Embryonic facial prominence (tissue), 1 donor: Measurements from ENCODE around the gene SLC2A4RG.

ENCODE experiments used
- DNase-seq: peaks from one replicate; pipeline ENCODE4 v3.0.0-alpha.2; 2016; ENCODE audit errors: extremely low spot score

The SLC2A4RG gene, protein sequence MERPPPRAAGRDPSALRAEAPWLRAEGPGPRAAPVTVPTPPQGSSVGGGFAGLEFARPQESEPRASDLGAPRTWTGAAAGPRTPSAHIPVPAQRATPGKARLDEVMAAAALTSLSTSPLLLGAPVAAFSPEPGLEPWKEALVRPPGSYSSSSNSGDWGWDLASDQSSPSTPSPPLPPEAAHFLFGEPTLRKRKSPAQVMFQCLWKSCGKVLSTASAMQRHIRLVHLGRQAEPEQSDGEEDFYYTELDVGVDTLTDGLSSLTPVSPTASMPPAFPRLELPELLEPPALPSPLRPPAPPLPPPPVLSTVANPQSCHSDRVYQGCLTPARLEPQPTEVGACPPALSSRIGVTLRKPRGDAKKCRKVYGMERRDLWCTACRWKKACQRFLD

DNA sequence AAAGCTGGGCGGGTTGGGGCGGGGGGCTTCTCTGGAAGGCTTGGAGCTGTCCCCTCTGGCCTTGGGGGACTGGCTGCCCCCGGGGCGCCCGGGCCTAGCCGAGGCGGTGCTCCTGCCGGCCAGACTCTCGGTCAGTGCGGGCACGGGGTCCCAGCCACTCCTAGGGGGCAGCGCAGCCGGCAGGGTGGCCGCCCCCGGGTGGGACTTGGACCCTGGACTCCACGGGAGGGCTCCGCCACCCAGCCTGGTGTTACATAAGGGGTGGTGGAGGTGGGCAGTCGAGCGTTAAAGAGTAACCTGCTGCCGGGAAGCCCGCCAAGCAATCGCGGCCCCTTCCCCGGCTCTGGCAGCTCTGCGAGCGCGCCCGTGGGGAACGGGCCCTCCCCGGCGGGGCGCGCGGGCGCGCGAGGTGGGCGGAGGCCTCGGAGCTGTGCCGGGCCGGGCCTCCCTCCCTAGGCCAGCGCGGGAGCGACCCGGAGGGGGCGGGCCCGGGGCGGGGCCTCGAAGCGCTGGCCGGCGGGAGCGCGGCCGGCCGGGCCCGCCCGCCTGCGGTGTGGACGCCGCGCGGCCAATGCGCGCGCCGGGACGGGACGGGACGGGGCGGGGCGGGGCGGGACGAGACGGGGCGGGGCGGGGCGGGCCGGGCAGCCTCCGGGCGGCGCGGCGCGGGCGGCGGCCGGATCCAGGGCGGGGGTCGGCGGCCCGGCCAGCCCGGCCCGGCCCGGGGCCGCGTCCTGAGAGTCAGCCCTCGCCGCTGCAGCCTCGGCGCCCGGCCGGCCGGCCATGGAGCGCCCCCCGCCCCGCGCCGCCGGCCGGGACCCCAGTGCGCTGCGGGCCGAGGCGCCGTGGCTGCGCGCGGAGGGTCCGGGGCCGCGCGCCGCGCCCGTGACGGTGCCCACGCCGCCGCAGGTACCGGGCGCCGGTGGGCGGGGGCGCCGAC, at the start of gene SLC2A4RG:
SLC2A4RG (plus strand) TSS at position 647 of the 940 bp plus-strand sequence; CDS start at position 784, 137 bp downstream.
- no peak for DNase-seq

DNA sequence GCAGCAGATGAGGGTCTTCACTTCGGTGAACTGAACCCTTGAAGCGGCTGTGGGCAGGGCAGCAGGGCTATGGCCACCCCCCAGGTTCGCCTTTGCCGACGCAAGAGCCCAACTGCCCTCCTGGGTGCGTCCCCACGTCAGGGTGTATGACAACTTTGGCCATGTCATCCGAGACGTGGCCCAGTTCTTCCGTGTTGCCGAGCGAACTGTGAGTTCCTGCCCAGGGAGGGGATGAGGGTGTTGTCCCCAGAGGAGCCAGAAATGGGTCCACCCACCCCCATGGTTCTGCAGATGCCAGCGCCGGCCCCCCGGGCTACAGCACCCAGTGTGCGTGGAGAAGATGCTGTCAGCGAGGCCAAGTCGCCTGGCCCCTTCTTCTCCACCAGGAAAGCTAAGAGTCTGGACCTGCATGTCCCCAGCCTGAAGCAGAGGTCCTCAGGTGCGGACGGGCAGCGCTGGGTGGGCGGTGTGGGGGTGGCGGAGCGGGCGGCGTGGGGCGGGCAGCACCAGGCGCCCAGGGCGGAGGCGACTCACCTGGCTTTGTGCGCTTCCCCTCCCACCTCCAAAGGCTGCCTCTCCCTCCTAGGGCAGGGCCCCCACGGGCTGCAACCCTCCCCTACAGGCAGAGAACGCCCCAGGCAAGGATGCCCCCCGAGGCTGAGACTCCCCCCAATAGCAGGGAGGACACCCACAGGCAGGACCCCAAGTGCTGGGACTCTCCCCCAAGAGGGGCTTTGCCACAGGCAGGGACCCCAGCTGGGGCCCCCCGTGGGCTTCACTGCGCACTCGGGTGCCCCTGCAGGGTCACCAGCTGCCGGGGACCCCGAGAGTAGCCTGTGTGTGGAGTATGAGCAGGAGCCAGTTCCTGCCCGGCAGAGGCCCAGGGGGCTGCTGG, 49.3 kb upstream of the SLC2A4RG start:
- no peak for DNase-seq

DNA sequence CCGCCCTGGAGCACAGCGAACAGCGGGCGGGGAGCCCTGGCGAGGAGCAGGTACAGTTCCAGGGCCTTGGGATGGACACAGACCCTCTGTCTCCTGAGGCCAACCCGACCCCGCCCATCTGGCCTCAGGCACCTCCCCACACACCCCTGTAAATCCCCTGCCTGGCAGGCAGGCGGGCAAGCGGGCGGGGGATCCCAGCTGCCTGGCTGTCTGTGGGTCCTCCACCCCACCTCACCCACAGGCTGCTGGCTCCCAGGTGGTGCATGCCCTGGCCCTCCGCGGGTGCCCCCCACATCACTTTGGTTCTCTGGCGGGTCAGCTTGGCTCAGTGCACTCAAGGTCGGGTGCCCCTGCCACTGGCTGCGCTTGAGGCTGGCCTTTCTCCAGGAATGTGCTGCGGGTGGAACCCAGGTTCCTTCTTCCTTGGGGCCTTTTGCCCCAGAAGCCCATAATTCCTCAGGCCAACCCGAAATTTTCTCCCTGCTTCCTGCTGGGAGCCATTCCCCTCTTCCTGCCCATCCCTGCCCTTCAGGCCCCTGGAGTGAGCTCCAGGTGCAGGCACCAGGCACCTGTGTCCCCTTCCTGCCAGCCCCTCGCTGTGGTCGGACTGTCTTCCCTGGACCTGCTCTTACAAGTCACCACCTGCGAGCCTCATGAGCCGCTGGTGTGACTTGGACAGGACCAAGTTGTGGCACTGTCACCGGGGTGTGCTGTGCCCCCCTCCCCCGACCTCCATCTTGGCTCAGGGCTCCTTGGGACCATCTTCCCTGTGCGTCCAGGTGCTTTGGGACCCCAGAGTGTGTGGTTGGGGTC, 48.5 kb upstream of the SLC2A4RG start:
- DNase-seq: no peak

DNA sequence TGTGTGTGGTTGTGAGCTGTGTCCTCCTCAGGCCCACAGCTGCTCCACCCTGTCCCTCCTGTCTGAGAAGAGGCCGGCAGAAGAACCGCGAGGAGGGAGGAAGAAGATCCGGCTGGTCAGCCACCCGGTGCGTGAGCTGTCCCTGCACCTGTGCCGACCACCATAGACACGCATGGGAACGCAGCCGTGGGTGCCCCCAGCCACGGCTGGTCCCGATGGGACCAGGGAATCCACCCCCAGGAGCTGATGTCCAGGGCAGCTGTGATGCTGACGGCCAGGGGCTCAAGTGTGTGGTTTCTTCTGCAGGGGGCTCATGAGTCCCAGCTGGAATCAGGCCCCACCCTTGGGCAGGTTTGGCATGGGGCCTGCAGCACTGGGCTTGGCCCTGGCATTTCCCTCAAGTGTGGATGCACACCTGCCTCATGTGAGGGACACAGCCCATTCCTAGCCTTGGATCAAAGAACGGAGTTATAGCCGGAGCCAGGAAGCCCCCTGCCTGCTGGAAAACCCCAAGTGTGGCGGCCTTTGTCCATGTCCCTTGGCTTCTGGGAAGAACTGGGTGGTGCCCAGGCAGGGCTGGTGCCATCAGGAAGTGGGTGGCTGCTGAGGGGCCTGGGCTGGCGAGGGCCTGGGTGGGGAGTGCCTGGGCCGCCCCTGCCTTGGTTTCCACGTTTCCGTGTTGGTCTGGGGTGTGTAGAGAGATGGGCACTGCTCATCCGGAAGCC, 47.7 kb upstream of the SLC2A4RG start:
- DNase-seq: no peak

DNA sequence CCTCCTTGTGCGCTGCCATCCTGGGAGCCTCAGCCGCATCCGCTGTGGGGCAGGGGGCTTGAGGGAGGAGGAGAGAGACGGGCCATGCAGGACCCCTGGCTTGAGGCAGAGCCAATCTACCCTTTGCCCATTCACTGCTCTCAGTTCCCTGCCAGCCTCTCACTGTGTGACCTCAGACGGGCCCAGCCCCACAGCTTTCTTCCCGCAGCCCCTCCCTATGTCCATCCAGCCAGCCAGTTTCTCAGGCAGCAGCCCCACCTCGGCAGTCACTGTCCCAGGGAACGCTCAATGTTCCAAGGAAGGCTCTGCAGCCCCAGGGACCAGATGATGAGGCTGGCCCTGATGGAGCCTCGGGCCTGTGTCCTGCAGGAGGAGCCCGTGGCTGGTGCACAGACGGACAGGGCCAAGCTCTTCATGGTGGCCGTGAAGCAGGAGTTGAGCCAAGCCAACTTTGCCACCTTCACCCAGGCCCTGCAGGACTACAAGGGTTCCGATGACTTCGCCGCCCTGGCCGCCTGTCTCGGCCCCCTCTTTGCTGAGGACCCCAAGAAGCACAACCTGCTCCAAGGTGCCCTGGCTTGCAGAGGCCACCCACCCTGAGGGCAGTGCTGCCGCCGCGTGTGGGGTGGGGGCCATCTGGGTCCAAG, 47.0 kb upstream of the SLC2A4RG start:
- no peak for DNase-seq

DNA sequence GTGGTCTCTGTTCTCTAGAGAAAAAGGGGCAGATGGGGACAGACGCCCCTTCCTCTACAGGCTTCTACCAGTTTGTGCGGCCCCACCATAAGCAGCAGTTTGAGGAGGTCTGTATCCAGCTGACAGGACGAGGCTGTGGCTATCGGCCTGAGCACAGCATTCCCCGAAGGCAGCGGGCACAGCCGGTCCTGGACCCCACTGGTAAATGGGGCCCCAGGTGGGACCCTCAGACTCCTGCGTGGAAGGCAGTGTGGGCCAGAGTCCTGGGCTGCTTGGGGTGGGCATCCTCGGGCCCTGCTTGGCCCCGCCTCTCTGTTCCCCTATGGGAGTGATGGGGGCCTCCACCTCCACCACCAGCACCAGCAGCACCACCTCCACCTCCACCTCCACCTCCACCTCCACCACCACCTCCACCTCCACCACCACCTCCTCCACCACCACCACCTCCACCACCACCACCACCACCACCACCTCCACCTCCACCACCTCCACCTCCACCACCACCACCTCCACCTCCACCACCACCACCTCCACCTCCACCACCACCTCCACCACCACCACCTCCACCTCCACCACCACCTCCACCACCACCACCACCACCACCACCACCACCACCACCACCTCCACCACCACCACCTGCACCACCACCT, 46.4 kb upstream of the SLC2A4RG start:
- DNase-seq: no peak

DNA sequence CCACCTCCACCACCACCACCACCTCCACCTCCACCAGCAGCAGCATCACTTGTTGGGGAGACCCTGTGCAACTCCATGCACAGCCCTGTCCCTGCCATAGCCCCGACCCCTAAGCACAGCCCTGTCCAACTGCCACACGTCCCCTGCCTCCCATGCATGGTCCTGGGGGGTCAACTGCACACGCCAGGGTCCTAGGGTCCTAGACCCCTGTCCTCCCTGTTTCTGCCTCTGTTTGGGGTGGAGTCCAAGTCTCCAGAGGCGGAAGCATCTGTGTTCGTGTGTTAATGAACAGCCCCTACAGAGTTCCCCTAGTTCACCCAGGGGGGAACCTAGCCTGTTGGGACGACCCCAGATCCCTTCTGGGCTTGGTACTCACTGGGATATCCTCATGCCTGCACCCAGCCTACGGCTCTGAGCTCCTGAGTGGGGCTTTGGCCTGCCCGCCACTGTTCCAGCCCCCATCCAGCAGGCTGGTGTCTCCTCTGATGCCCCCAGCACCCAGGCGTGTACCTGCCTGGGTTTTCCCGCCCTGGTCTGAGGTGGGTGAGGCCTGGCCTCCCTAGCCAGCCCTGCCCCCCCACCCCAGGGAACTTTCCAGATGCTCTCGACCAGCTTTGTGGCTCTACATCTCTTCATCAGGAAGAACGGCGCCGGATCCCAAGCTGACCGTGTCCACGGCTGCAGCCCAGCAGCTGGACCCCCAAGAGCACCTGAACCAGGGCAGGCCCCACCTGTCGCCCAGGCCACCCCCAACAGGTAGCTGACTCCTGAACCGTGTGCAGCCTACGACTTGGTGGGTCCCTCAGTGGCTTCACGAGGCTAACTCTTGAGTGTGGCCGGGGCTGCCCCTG, 45.6 kb upstream of the SLC2A4RG start:
- no peak for DNase-seq

DNA sequence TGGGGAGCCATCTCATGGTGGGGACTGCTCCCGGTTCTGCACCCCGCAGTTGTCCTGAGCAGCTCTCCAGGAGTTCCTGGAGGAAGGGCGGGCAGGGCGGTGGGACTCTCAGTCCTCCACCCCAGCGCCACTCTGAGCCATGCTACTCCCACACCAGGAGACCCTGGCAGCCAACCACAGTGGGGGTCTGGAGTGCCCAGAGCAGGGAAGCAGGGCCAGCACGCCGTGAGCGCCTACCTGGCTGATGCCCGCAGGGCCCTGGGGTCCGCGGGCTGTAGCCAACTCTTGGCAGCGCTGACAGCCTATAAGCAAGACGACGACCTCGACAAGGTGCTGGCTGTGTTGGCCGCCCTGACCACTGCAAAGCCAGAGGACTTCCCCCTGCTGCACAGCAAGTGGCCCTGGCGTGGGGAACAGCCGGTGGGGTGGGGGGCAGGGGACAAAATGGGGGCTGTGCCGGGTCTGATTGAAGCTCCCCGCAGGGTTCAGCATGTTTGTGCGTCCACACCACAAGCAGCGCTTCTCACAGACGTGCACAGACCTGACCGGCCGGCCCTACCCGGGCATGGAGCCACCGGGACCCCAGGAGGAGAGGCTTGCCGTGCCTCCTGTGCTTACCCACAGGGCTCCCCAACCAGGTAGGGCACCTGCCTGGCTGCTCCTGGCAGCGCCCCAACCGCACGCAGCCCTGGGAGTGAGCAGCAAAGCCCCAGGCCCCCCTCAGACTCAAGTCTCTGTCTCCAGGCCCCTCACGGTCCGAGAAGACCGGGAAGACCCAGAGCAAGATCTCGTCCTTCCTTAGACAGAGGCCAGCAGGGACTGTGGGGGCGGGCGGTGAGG, 44.8 kb upstream of the SLC2A4RG start:
- DNase-seq: no peak

DNA sequence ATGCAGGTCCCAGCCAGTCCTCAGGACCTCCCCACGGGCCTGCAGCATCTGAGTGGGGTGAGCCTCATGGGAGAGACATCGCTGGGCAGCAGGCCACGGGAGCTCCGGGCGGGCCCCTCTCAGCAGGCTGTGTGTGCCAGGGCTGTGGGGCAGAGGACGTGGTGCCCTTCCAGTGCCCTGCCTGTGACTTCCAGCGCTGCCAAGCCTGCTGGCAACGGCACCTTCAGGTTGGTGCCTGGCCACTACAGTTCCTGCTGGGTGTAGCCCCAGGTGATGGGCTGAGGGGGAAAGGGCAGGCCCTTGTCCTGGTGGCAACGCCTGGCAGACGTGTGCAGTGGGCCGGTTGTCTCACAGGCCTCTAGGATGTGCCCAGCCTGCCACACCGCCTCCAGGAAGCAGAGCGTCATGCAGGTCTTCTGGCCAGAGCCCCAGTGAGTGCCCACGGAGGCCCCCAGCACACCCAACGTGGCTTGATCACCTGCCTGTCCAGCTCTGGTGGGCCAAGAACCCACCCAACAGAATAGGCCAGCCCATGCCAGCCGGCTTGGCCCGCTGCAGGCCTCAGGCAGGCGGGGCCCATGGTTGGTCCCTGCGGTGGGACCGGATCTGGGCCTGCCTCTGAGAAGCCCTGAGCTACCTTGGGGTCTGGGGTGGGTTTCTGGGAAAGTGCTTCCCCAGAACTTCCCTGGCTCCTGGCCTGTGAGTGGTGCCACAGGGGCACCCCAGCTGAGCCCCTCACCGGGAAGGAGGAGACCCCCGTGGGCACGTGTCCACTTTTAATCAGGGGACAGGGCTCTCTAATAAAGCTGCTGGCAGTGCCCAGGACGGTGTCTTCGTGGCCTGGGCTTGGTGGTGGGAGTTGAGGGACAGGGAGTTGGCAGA, 43.9 kb upstream of the SLC2A4RG start:
- no peak for DNase-seq

DNA sequence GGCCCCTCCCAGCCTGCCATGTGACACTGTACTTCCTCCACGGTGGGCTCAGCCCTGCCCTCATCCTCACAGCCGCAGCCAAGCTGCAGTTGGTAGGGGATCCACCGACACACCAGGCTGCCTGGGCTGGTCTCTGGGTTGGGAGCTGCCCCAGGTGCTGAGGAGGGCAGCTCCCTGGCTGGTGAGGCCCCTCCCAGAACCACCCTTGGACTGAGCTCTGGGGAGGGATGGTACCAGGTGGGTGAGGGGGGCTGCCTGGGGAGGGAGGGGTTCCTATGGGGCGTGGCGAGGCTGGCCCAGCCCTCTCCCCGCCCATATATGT, 43.3 kb upstream of the SLC2A4RG start:
- DNase-seq: no peak

DNA sequence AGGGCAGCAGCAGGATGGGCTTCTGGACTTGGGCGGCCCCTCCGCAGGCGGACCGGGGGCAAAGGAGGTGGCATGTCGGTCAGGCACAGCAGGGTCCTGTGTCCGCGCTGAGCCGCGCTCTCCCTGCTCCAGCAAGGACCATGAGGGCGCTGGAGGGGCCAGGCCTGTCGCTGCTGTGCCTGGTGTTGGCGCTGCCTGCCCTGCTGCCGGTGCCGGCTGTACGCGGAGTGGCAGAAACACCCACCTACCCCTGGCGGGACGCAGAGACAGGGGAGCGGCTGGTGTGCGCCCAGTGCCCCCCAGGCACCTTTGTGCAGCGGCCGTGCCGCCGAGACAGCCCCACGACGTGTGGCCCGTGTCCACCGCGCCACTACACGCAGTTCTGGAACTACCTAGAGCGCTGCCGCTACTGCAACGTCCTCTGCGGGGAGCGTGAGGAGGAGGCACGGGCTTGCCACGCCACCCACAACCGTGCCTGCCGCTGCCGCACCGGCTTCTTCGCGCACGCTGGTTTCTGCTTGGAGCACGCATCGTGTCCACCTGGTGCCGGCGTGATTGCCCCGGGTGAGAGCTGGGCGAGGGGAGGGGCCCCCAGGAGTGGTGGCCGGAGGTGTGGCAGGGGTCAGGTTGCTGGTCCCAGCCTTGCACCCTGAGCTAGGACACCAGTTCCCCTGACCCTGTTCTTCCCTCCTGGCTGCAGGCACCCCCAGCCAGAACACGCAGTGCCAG, 42.8 kb upstream of the SLC2A4RG start, which contains the start of gene TNFRSF6B:
TNFRSF6B (plus strand) TSS at position 25 of the 729 bp plus-strand sequence; CDS start at position 141, 116 bp downstream.
- no peak for DNase-seq

DNA sequence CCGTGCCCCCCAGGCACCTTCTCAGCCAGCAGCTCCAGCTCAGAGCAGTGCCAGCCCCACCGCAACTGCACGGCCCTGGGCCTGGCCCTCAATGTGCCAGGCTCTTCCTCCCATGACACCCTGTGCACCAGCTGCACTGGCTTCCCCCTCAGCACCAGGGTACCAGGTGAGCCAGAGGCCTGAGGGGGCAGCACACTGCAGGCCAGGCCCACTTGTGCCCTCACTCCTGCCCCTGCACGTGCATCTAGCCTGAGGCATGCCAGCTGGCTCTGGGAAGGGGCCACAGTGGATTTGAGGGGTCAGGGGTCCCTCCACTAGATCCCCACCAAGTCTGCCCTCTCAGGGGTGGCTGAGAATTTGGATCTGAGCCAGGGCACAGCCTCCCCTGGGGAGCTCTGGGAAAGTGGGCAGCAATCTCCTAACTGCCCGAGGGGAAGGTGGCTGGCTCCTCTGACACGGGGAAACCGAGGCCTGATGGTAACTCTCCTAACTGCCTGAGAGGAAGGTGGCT, 42.2 kb upstream of the SLC2A4RG start:
- no peak for DNase-seq

DNA sequence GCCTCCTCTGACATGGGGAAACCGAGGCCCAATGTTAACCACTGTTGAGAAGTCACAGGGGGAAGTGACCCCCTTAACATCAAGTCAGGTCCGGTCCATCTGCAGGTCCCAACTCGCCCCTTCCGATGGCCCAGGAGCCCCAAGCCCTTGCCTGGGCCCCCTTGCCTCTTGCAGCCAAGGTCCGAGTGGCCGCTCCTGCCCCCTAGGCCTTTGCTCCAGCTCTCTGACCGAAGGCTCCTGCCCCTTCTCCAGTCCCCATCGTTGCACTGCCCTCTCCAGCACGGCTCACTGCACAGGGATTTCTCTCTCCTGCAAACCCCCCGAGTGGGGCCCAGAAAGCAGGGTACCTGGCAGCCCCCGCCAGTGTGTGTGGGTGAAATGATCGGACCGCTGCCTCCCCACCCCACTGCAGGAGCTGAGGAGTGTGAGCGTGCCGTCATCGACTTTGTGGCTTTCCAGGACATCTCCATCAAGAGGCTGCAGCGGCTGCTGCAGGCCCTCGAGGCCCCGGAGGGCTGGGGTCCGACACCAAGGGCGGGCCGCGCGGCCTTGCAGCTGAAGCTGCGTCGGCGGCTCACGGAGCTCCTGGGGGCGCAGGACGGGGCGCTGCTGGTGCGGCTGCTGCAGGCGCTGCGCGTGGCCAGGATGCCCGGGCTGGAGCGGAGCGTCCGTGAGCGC, 41.6 kb upstream of the SLC2A4RG start:
- no peak for DNase-seq

DNA sequence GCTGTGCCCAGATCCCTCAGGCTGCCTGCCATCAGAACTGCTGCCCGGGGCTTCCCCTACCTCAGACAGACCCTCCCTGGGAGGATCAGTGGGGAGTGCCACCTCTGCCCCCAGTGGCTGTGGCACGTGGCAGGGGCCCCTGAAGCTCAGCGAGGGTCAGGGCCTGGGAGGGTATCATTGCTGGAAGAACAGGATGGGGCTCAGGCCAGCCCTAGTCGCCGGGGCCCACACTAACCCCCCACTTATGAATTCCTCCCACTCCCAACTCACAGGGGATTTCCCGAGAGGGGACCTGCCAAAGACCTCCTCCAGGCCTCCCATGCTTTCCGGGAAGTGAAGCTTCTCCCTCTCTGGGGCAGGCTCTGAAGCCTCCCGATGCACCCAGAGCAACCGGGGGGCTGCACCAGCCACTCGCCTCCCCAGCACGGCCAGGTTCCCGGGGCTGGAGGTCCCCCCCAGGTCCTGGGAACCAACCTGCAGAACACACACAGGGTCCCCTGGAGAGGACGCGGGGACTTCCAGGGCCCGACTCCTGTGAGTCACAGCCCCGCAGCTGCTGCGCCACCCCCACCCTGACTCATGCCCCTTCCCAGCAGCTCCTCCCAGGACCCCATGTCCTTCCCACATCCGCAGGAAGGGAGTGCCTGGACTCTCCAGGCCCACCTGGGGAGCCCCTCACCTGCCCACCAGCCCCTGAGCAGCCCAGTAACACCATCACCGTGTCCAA, 40.7 kb upstream of the SLC2A4RG start:
- no peak for DNase-seq
